ENCODE measurements around the gene ZFAND3. TPM values are rescaled to one million over a fixed set of nuclear protein-coding genes. Genes with fewer than 3 reads are reported as not detected.

ZFAND3 gene
- total RNA-seq, 1 experiment from 2014 or later, result 47.2 TPM

DNA sequence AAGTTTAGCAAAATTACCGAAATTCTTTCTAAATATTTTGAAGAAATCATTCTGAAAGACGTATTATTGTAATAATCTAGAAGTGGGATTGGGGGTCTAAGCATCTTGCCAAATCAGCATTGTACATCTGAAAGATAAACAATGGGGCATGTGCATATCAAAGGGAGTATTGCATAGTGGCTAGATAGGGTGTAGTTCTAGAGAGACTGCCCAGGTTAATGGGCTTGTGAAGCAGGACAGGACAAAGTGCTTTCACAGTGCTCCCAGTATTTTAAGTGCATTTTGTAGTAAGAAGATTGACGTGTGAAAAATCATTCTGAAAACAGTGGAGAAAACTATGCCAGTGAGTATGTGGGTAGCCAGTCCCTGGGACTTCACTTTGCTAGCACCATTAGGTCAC, 236.8 kb downstream of the ZFAND3 start:
- TF ChIP-seq EZH2 (IDR thresholded peaks at IDR 0.05), result no peak
- no peak for TF ChIP-seq ELF1 (IDR thresholded peaks at IDR 0.05; ENCODE audit: borderline replicate concordance, low read depth)
- TF ChIP-seq ZNF274 (IDR thresholded peaks at IDR 0.05; ENCODE audit: low read depth, low read length), result no peak
- no peak for TF ChIP-seq REST (IDR thresholded peaks at IDR 0.05; ENCODE audit: low read depth)
- intact Hi-C loops (cut with micrococcal nuclease), result no loop called here
- Histone ChIP-seq H3K27me3 (ENCODE audit: insufficient read depth, low read length) (no peaks in the 10 kb centered on the region), H3K79me2 (ENCODE audit: insufficient read depth, low read length) (peaks cover 9% of the 10 kb centered on the region), H3K4me2 (ENCODE audit: low read length) (no peak overlapping the region), H3K4me1 (ENCODE audit: control insufficient read depth in 1 of 2, insufficient read depth in 2 of 2, low read length in 2 of 2) (peaks cover 12 to 39% of the 10 kb centered on the region in 2 experiments), H2AFZ (ENCODE audit: low read depth, low read length, poor library complexity, severe bottlenecking) (no peak overlapping the region), H3K36me3 (ENCODE audit: control insufficient read depth in 1 of 2, insufficient read depth in 2 of 2, low read length in 2 of 2) (no peaks in the 10 kb centered on the region), H3K9ac (ENCODE audit: low read length) (no peak overlapping the region), H4K20me1 (ENCODE audit: insufficient read depth) (no peaks in the 10 kb centered on the region; the same call in 1 of the 2 replicates), H3K9me3 (ENCODE audit: control insufficient read depth in 1 of 2, insufficient read depth in 1 of 2, low read depth in 1 of 2, low read length in 2 of 2) (no peaks in the 10 kb centered on the region), H3K4me3 (replicated peaks in 1 of 2; ENCODE audit: low read depth in 1 of 2, low read length in 2 of 2) (no peak overlapping the region), H3K27ac (ENCODE audit: low read depth, low read length) (no peak overlapping the region), H3K9me2 (ENCODE audit: insufficient read depth) (no peaks in the 10 kb centered on the region)
- ChIA-PET RAD21 (ENCODE audit: low non-redundant PET in 1 of 2, low total read pairs in 2 of 2, uncharacterized antibody in 2 of 2, unreplicated experiment in 2 of 2) (no interaction called here), CTCF (no interaction called here), POLR2A (no interaction called here)
- ATAC-seq, result no peak
- BruUV-seq (replicated peaks), result no TSS peak
- no peak for DNase-seq (ENCODE audit: low read depth, low spot score)

DNA sequence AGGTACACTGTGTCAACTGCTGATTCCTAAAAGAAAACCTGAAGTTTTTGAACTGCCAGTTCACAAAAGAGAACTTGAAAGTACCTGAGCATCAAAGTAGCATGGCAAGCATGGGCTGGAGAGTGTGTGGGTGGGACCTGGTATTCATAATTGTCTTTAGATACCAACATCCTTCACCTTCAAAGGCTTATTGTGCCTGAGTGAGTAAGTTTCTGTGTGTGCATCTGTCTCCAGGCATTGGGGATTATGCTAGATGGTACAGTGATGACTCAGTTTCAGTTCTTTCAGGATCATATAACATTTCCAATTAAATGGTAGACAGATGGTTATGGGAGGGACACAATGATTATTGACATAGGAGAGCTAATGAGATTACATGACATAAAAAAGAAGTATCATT, 238.5 kb downstream of the ZFAND3 start:
- no TSS peak for BruUV-seq (replicated peaks)
- peak; percentile 93 for ATAC-seq
- Histone ChIP-seq H3K79me2 (ENCODE audit: insufficient read depth, low read length) (peaks cover 9% of the 10 kb centered on the region; the same call in 1 of the 2 replicates), H3K9me2 (ENCODE audit: insufficient read depth) (no peaks in the 10 kb centered on the region), H3K9ac (ENCODE audit: low read length) (no peak overlapping the region), H3K4me2 (ENCODE audit: low read length) (peak overlapping the region; percentile 39), H3K4me1 (ENCODE audit: control insufficient read depth in 1 of 2, insufficient read depth in 2 of 2, low read length in 2 of 2) (peaks cover 10 to 25% of the 10 kb centered on the region in 2 experiments), H3K36me3 (ENCODE audit: control insufficient read depth in 1 of 2, insufficient read depth in 2 of 2, low read length in 2 of 2) (peaks cover 0 to 2% of the 10 kb centered on the region in 2 experiments; a peak in 1 of 4 replicates), H4K20me1 (ENCODE audit: insufficient read depth) (no peaks in the 10 kb centered on the region), H2AFZ (ENCODE audit: low read depth, low read length, poor library complexity, severe bottlenecking) (no peak overlapping the region), H3K27me3 (ENCODE audit: insufficient read depth, low read length) (no peaks in the 10 kb centered on the region), H3K9me3 (ENCODE audit: control insufficient read depth in 1 of 2, insufficient read depth in 1 of 2, low read depth in 1 of 2, low read length in 2 of 2) (no peaks in the 10 kb centered on the region), H3K4me3 (replicated peaks in 1 of 2; ENCODE audit: low read depth in 1 of 2, low read length in 2 of 2) (no peak overlapping the region), H3K27ac (ENCODE audit: low read depth, low read length) (no peak overlapping the region)
- CTCF ChIA-PET, result no interaction called here
- intact Hi-C loops (cut with micrococcal nuclease), result no loop called here
- DNase-seq (ENCODE audit: low read depth, low spot score), result peak; percentile 58
- POLR2A ChIA-PET, result no interaction called here
- RAD21 ChIA-PET (ENCODE audit: low non-redundant PET in 1 of 2, low total read pairs in 2 of 2, uncharacterized antibody in 2 of 2, unreplicated experiment in 2 of 2), result no interaction called here
- TF ChIP-seq EZH2 (IDR thresholded peaks at IDR 0.05) (no peak), EZH2phosphoT487 (IDR thresholded peaks at IDR 0.05; ENCODE audit: borderline replicate concordance) (no peak), SRF (IDR thresholded peaks at IDR 0.05; ENCODE audit: low read depth) (no peak), ELF1 (IDR thresholded peaks at IDR 0.05; ENCODE audit: borderline replicate concordance, low read depth) (no peak), FOSL1 (IDR thresholded peaks at IDR 0.05; ENCODE audit: low read depth) (peak; percentile 49; the same call in 1 of the 2 replicates), TCF7L2 (IDR thresholded peaks at IDR 0.05; ENCODE audit: borderline replicate concordance, extremely low read depth, insufficient read depth, insufficient read length) (peak; percentile 17), ZBTB33 (IDR thresholded peaks at IDR 0.05; ENCODE audit: extremely low read depth, insufficient replicate concordance, low read length) (no peak), ZNF274 (IDR thresholded peaks at IDR 0.05; ENCODE audit: low read depth, low read length) (no peak), ZFX (IDR thresholded peaks at IDR 0.05) (no peak), SP1 (IDR thresholded peaks at IDR 0.05; ENCODE audit: low read depth) (peak; percentile 23; the same call in 1 of the 2 replicates), EGR1 (IDR thresholded peaks at IDR 0.05; ENCODE audit: low read depth) (peak; percentile 81)
- TF ChIP-seq, protein P1, sequence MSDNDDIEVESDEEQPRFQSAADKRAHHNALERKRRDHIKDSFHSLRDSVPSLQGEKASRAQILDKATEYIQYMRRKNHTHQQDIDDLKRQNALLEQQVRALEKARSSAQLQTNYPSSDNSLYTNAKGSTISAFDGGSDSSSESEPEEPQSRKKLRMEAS (IDR thresholded peaks at IDR 0.05), result no peak; the same call in 1 of the 2 replicates
